Erythroblast (primary cell): Measurements from ENCODE around the gene CEBPG.

Experiments used
- GATA1 ChIP-seq: IDR thresholded peaks from 2 replicates; pipeline ENCODE4 v1.6.1; 2011; ENCODE audit warnings: low read depth, mild to moderate bottlenecking, control low read depth, low read length, moderate library complexity
- POLR2A ChIP-seq: IDR thresholded peaks from 2 replicates; pipeline ENCODE4 v1.6.1; 2011; ENCODE audit warnings: mild to moderate bottlenecking, low read length

GRCh38 chr19:33412601-33413425 is 39.3 kb downstream of the CEBPG start:
- no peak for TF ChIP-seq POLR2A
- TF ChIP-seq GATA1, result no peak
